Endodermal cell (in vitro differentiated cells): Measurements from ENCODE around the gene CISD2. TPM values are rescaled to one million over a fixed set of nuclear protein-coding genes. Genes with fewer than 3 reads are reported as not detected.

Experiments
- DNase-seq: peaks from one replicate; pipeline ENCODE4 v3.0.0-alpha.2; 2017
- H3K27ac ChIP-seq: 2 replicates; pipeline ENCODE4 v1.5.1; 2013; ENCODE audit warnings: mild to moderate bottlenecking, low read depth, low read length, moderate library complexity
- H3K27me3 ChIP-seq: 2 replicates; pipeline ENCODE4 v1.6.1; 2013; ENCODE audit warnings: mild to moderate bottlenecking, low read length, moderate library complexity; ENCODE audit not compliant: insufficient read depth, control insufficient read depth, poor library complexity, severe bottlenecking
- H3K36me3 ChIP-seq: 2 replicates; pipeline ENCODE4 v1.7.0; 2013; ENCODE audit warnings: mild to moderate bottlenecking, low read length, moderate library complexity; ENCODE audit not compliant: control insufficient read depth, insufficient read depth
- H3K4me1 ChIP-seq: one replicate; pipeline ENCODE4 v1.7.0; 2013; ENCODE audit warnings: low read length; ENCODE audit not compliant: control insufficient read depth, insufficient read depth
- H3K4me3 ChIP-seq: 2 replicates; pipeline ENCODE4 v1.5.1; 2013; ENCODE audit warnings: mild to moderate bottlenecking, low read length, moderate library complexity
- H3K9ac ChIP-seq: 2 replicates; pipeline ENCODE4 v1.6.1; 2013; ENCODE audit warnings: mild to moderate bottlenecking, low read length, moderate library complexity; ENCODE audit not compliant: poor library complexity, severe bottlenecking; ENCODE audit errors: extremely low read depth
- H3K9me3 ChIP-seq: 2 replicates; pipeline ENCODE4 v1.6.1; 2013; ENCODE audit warnings: mild to moderate bottlenecking, low read length, moderate library complexity; ENCODE audit not compliant: control insufficient read depth
- H3K27ac Mint-ChIP-seq: 2 replicates; pipeline ENCODE4 v1.8.0; 2020; ENCODE audit warnings: mixed read lengths
- H3K27me3 Mint-ChIP-seq: 2 replicates; pipeline ENCODE4 v1.8.0; 2021; ENCODE audit warnings: mild to moderate bottlenecking, mixed read lengths; ENCODE audit not compliant: insufficient read depth
- H3K36me3 Mint-ChIP-seq: 2 replicates; pipeline ENCODE4 v1.8.0; 2020; ENCODE audit warnings: low read depth, mixed read lengths
- H3K4me1 Mint-ChIP-seq: 2 replicates; pipeline ENCODE4 v1.8.0; 2020; ENCODE audit warnings: mixed read lengths
- H3K4me3 Mint-ChIP-seq: 2 replicates; pipeline ENCODE4 v1.8.0; 2020; ENCODE audit warnings: mild to moderate bottlenecking, moderate library complexity, mixed read lengths
- H3K9me3 Mint-ChIP-seq: 2 replicates; pipeline ENCODE4 v1.8.0; 2020; ENCODE audit warnings: mild to moderate bottlenecking, mixed read lengths
- WGBS, 2 experiments: methylation state at CpG; one replicate each; pipeline versions ENCODE4 v1.1.5 to v1.1.7; 2013; ENCODE audit warnings: missing lambda C conversion rate in 2 of 2, mixed read lengths in 1 of 2; ENCODE audit not compliant: insufficient coverage in 1 of 2, insufficient read length in 1 of 2; 5-methylcytosine and 5-hydroxymethylcytosine counted together
- total RNA-seq, 2 donors: library from RNA; stranded (reverse); fragmentation: NEBNext Ultra II Directional in 1 of 2; extraction: Animal tissue kit (Norgen Biotek cat#: 25700) in 1 of 2; gene quantifications; 2 replicates in 1 of 2; 3 replicates in 1 of 2; pipeline ENCODE4 v1.2.1, GENCODE V29; 2021
- TF ChIP-seq, protein P1 (sequence below): fragments of 200-600 bp; sonication (generic); conservative IDR thresholded peaks from 2 replicates; pipeline ENCODE4 v1.5.0; 2021; ENCODE audit warnings: antibody characterized with exemption, mild to moderate bottlenecking

Gene CISD2
- total RNA-seq, 2 donors from 2014 or later = 36.9 to 38.5 TPM

DNA sequence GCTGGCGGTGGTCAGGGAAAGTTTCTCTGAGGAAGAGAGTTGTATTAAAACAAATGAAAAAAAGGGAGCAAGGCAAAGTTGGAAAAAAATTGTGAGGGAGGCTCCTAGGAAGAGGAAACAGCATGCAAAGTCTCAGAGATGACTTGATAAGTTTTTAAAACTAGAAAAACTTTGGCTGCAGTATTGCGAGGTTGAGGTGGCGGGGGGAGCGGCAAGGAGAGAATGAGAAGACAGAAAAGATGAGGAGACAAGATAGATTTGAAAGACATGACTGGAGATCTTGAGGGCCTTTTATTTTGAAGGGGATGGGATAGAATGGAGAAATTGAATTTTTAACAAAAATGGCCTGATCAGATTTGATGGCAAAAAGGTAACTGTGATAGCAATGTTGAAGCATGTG, 36.7 kb upstream of the CISD2 start:
- H3K36me3 ChIP-seq = no peaks in the 10 kb centered on the region
- H3K9me3 ChIP-seq = no peaks in the 10 kb centered on the region
- peaks cover 2% of the 10 kb centered on the region for H3K36me3 Mint-ChIP-seq
- H3K27me3 Mint-ChIP-seq = no peaks in the 10 kb centered on the region
- WGBS, 2 experiments = 93 to 100% methylated on average over 4 of the region's 4 CpGs
- no peak for DNase-seq
- no peaks in the 10 kb centered on the region for H3K4me1 ChIP-seq
- H3K4me3 ChIP-seq = no peak overlapping the region
- no peak overlapping the region for H3K9ac ChIP-seq
- H3K4me1 Mint-ChIP-seq = peaks cover 13% of the 10 kb centered on the region
- no peaks in the 10 kb centered on the region for H3K27me3 ChIP-seq
- H3K4me3 Mint-ChIP-seq = no peak overlapping the region
- TF ChIP-seq, protein P1, sequence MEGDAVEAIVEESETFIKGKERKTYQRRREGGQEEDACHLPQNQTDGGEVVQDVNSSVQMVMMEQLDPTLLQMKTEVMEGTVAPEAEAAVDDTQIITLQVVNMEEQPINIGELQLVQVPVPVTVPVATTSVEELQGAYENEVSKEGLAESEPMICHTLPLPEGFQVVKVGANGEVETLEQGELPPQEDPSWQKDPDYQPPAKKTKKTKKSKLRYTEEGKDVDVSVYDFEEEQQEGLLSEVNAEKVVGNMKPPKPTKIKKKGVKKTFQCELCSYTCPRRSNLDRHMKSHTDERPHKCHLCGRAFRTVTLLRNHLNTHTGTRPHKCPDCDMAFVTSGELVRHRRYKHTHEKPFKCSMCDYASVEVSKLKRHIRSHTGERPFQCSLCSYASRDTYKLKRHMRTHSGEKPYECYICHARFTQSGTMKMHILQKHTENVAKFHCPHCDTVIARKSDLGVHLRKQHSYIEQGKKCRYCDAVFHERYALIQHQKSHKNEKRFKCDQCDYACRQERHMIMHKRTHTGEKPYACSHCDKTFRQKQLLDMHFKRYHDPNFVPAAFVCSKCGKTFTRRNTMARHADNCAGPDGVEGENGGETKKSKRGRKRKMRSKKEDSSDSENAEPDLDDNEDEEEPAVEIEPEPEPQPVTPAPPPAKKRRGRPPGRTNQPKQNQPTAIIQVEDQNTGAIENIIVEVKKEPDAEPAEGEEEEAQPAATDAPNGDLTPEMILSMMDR = no peak
- H3K27ac ChIP-seq = no peak overlapping the region
- H3K27ac Mint-ChIP-seq = no peak overlapping the region
- no peaks in the 10 kb centered on the region for H3K9me3 Mint-ChIP-seq

DNA sequence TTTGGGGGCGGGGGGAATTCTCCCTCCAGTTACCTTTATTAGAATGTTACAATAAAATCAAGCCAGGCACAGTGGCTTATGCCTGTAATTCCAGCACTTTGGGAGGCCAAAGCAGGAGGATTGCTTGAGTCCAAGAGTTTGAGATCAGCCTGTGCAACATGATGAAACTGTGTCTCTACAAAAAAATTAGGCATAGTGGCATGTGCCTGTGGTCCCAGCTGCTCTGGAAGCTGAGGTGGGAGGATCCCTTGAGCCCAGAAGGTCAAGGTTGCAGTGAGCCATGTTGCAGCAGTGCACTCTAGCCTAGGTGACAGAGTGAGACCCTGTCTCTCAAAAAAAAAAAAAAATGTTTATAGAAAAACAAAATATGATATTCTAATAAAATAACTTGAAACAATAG, 36.1 kb upstream of the CISD2 start:
- H3K9me3 ChIP-seq = no peaks in the 10 kb centered on the region

DNA sequence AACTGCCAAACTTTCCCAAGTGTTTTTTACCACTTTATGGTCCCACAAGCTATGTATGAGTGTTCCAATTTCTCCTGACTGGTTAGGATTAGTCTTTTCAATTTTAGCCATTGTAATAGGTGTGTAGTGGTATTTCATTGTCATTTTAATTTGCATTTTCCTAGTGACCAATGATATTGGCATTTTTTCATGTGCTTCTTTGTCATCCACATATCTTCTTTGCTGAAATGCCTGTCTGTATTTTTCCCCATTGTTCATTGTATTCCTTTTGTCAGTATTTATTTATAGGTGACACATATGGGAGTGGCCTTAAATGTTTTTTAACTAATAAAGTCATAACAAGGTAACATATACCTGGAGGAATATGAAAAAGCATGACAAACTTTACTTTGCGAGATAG, 32.2 kb upstream of the CISD2 start:
- Mint-ChIP-seq H3K27ac (no peak overlapping the region), H3K27me3 (no peaks in the 10 kb centered on the region), H3K4me3 (no peak overlapping the region), H3K4me1 (peaks cover 8% of the 10 kb centered on the region), H3K9me3 (no peaks in the 10 kb centered on the region), H3K36me3 (peaks cover 2% of the 10 kb centered on the region)
- Histone ChIP-seq H3K27me3 (no peaks in the 10 kb centered on the region), H3K9me3 (no peaks in the 10 kb centered on the region), H3K9ac (no peak overlapping the region), H3K4me3 (no peak overlapping the region), H3K27ac (no peak overlapping the region), H3K4me1 (no peaks in the 10 kb centered on the region), H3K36me3 (no peaks in the 10 kb centered on the region)
- DNase-seq = no peak
- 100% methylated on average over 1 of the region's 1 CpG for WGBS, 2 experiments
- TF ChIP-seq, protein P1 = no peak

More for the DNA sequence above, 36.1 kb upstream of the CISD2 start:
- no peak overlapping the region for H3K27ac ChIP-seq
- no peak overlapping the region for H3K9ac ChIP-seq
- H3K4me3 Mint-ChIP-seq = no peak overlapping the region
- no peaks in the 10 kb centered on the region for H3K4me1 ChIP-seq
- no peak overlapping the region for H3K4me3 ChIP-seq
- H3K4me1 Mint-ChIP-seq = peaks cover 13% of the 10 kb centered on the region
- peaks cover 2% of the 10 kb centered on the region for H3K36me3 Mint-ChIP-seq
- TF ChIP-seq, protein P1 = no peak
- H3K36me3 ChIP-seq = no peaks in the 10 kb centered on the region
- no peaks in the 10 kb centered on the region for H3K9me3 Mint-ChIP-seq
- WGBS, 2 experiments = 100% methylated on average over 1 of the region's 1 CpG
- no peaks in the 10 kb centered on the region for H3K27me3 ChIP-seq
- no peak for DNase-seq
- H3K27me3 Mint-ChIP-seq = no peaks in the 10 kb centered on the region
- H3K27ac Mint-ChIP-seq = no peak overlapping the region
